A673 (cell line): ENCODE results near the gene CABLES1.

Experiments
- CTCF ChIP-seq: fragments of 300-800, 200-600 bp; sonication (generic); conservative IDR thresholded peaks from 2 replicates; pipeline ENCODE4 v1.5.1; 2017; ENCODE audit warnings: low read depth, mild to moderate bottlenecking, antibody characterized with exemption, low read length, moderate library complexity, mixed read lengths
- EZH2 ChIP-seq: fragments of 200-600 bp; sonication (generic); IDR thresholded peaks from 2 replicates; pipeline ENCODE4 v1.6.1; 2017; ENCODE audit warnings: borderline replicate concordance, low read depth, mild to moderate bottlenecking, mixed read lengths, antibody characterized with exemption, low read length; ENCODE audit not compliant: poor library complexity, severe bottlenecking

- TF ChIP-seq EZH2 = no peak
- TF ChIP-seq CTCF = no peak
Measured at GRCh38 chr18:23148382-23148781, 13.1 kb downstream of the CABLES1 start.
